NCI-H345 (cell line): Measurements from ENCODE around the gene ARHGAP12.
"Not testable (repeated sequence)": the region's sequence is repeated elsewhere in the genome, so short reads cannot be mapped to it uniquely, and the experiment has no call there.

Source experiments
- DNase-seq: peaks from one replicate; lab custom pipeline; 2025; lab: John Stamatoyannopoulos, UW

Gene ARHGAP12, protein sequence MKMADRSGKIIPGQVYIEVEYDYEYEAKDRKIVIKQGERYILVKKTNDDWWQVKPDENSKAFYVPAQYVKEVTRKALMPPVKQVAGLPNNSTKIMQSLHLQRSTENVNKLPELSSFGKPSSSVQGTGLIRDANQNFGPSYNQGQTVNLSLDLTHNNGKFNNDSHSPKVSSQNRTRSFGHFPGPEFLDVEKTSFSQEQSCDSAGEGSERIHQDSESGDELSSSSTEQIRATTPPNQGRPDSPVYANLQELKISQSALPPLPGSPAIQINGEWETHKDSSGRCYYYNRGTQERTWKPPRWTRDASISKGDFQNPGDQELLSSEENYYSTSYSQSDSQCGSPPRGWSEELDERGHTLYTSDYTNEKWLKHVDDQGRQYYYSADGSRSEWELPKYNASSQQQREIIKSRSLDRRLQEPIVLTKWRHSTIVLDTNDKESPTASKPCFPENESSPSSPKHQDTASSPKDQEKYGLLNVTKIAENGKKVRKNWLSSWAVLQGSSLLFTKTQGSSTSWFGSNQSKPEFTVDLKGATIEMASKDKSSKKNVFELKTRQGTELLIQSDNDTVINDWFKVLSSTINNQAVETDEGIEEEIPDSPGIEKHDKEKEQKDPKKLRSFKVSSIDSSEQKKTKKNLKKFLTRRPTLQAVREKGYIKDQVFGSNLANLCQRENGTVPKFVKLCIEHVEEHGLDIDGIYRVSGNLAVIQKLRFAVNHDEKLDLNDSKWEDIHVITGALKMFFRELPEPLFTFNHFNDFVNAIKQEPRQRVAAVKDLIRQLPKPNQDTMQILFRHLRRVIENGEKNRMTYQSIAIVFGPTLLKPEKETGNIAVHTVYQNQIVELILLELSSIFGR

DNA sequence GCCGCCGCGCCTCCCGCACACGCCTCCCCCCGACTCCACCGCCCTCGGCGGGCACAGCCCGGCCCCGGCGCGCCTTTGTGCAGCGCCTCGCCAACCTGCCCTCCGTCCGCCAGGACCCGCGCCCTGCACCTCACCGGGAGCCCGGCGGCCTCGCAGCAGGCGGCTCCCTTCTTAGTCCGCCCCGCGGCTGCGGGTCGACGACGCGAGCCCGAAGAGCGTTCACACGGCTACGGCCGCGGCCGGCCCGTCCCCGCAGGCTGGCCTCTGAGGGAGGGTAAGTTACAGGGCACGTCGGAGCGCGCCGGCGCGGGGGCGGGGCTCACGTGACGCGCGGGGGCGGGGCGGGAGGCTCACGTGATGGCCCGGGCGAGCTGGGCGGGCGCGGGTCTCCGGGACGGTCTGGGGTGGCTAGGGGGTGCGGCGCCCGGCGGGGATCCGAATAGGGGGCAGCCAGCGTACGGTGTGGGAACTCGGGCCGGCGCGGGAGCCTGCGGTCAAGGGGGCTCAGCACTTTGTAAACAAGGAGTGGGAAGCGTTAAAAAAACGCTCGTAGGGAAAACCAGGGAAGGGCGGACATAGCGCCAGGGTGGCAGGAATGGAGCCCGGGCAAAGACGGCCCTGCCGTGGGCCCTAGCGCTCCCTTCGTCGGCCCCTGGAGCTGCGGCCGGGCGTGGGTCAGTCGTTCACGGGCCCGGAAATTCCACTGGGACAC, at the start of gene ARHGAP12:
Gene ARHGAP12 (minus strand): TSS at position 283 of the 712 bp plus-strand sequence. CDS start 19,976 bp downstream, outside the sequence.
- DNase-seq: peak; percentile 81

DNA sequence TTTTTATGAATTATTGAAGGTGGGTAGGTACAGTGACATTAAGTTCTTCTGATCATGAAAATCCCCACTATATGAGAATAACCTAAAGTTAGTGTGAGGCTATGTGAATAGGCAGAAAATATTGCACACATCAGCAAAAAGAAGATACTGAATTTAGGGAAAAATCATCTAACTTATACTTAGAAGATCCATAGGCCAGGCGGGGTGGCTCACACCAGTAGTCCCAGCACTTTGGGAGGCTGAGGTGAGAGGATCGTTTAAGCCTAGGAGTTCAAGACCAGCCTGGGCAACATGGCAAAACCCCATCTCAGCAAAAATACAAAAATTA, 49.5 kb upstream of the ARHGAP12 start:
- DNase-seq: no peak

DNA sequence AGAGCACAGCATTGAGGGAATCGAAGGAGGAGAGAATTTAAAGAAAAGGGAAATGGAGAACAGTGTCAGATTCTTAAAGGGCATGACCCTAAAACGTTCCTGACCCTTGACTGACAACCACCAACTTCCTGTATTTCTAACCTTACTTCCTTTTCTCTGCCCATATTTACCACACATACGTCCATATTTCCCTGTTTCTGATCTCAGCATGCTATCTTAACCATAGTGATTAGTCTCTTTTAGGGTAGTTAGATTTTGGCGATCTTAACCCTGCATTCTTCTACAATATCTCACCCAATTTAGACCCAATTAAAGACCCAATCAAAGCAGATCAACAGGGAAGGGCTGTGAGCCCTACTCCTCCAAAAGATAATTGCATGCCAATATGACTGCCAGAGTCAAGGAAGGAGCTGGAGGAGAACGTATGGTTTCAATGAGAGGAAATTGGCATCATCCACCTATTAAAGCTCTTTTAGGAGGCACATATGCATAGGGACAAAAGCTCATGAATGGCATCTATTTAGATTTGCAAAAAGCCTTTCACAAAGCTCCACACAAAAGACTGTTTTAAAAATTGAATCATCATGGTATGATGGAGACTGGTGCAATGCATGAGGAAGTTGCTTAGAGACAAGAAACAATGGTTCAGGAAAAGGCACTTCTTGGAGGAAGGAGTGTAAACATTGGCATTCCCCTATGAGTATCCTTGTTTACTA, 49.0 kb upstream of the ARHGAP12 start:
- peak; percentile 2 for DNase-seq

- no peak for DNase-seq
Observed at GRCh38 chr10:31975157-31975765, 46.6 kb upstream of the ARHGAP12 start.

GRCh38 chr10:31974434-31975124, 45.9 kb upstream of the ARHGAP12 start:
- DNase-seq: no peak

- DNase-seq: no peak
Observed at GRCh38 chr10:31972519-31973041, 43.9 kb upstream of the ARHGAP12 start.

GRCh38 chr10:31969847-31970246, 41.2 kb upstream of the ARHGAP12 start:
- not testable (repeated sequence) for DNase-seq

DNA sequence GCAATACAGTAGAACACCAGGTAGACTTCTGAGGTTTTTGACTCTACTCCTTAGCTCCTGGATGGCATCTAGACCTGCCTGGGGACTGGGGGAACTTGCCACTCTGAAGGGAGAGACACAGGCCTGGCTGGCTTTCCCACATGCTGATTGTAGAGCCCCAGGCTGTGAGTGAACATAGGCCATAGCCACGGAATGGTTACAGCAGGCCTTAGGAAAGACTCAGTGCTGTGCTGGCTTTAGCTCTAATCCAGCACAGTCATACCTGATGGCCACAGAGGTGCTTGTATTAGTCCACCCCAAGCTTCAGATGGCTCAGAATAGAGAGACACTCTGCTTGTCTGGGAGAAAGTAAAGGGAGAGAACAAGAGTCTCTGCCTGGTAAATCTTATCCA, 35.0 kb upstream of the ARHGAP12 start:
- no peak for DNase-seq

GRCh38 chr10:31962826-31963588, 34.4 kb upstream of the ARHGAP12 start:
- DNase-seq: no peak

DNA sequence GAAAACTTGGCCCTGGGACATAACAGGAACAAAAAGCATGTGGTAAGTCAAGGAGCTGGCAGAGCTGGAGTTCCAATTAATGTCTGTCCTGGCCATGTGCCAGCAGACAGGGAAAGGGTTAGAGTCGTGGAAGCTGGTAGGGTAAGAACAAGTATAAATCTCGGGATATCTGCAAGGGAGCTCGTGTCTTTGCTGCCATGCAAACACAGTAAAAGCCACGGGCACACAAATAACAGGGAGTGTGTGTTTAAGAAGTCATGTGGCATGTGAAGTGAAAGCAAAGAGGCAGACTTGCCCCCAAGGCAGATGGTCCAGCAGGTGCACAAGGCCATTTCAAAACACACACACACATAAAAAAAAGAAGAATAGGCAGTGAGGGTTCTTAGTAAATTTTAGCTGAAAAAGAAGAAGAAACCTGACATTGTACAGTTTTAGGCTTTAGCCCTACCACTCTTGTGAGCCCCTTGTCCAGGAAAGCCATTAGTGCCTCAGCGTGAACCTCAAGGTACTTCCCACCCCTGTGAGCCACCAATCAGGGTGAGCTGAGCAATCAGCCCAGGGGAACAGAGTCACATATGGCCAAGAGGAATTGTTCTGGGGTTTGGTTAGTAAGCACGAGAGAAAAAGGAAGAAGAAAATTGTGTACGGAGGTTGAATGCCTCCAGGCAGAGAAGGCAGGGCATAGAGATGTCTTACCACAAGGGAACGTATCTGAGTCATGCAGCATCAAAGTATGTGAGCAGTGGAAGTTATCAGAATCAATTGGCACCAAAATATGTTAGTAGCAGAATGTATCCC, 32.8 kb upstream of the ARHGAP12 start:
- peak; percentile 69 for DNase-seq

DNA sequence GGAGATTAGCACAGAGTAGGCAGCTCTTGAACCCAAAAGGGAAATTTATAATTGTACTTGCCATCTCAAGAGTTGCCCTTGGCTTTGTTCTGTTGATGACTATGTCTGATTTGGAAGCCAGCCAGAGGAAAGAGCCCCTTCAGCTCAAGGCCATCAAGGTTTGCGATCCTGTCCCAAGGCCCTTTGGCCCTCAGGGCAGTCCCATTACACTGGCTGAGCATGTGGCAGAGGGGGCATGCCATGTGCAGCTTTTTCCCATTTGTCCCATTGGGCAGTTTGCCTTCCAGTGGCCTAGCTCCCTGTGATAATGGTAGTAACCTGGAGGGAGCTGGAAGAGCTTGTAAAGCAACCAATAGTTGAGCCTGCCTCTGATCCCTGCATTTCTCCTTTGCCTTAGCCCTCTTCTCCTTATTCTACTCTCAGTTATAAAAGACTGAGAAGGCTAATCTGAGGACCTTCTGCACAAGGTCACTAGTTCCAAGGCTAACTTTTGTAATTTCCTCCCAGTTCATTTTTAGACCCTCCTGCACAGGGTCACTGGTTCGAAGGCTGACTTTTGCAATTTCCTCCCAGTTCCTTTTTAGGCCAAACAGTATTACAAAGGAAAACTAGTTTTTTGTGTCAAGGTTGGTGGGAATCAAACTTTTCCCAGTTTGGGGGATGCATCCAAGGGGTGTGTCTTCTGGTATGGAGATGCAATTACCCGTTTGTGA, 31.0 kb upstream of the ARHGAP12 start:
- no peak for DNase-seq

DNA sequence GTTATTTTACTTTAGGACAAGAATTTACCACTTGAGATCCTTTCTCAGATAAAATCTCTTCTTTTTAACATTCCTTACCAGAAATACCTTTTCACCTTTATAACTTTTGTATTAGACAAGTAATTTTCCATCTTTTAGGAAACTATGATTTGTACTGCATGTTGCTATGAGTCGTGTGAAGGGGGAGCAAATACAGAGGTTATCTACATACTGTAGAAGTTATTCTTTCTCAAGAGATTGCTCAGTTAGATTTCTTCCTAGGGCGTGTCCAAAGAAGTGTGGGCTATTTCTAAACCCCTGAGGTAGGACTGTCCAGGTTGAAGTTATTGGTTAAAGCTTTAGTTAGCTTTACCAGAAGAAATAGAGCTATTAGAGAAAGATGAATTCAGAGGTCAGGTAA, 30.2 kb upstream of the ARHGAP12 start:
- no peak for DNase-seq

GRCh38 chr10:31956200-31956946, 27.7 kb upstream of the ARHGAP12 start:
- no peak for DNase-seq

GRCh38 chr10:31954410-31955191, 26.0 kb upstream of the ARHGAP12 start:
- DNase-seq: no peak

DNA sequence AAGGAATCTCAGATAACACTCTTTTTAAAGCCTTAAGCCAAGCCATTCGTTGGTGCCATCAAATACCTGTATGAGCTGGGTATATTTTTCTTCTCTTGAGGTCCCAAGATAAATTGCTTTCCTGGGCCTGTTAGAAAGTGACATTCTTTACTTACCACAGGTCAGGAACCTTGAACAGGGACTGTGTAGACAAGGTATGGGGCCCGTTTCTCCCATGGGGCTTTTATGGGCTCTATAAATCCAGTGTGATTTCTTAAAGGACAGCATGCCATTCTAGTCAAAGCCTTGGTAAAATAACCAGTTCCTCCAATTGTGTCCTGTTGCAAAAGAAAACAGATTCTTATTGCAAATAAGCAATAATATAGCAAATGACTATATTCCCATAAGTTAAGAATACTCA, 24.8 kb upstream of the ARHGAP12 start:
- no peak for DNase-seq

DNA sequence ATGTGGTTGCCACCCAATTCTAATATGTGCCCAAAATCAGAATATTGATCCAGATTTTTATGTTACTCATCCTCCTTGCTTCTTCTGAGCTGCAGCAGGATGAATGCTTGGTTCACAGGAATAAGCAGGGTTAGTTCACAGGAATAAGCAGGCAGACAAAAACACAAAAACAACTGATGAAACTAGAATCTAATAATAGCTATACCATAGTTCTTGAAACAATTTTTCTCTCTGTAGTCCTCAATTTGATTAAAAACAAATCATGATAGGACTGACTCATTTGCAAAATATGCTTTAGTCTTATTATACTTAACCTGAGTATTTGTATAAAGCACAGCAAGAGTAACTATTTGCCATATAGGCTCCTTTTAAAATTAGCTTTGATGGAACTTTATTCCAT, 24.4 kb upstream of the ARHGAP12 start:
- DNase-seq: no peak

GRCh38 chr10:31952066-31952465, 23.4 kb upstream of the ARHGAP12 start:
- DNase-seq: no peak
